HG03565 (cell line): Measurements from ENCODE around the gene CSTA.

ENCODE experiments used
- ATAC-seq: cut with Tn5 transposase; IDR thresholded peaks from one replicate; pipeline ENCODE4 v1.9.1; 2021; ENCODE audit warnings: mild to moderate bottlenecking, moderate library complexity; ENCODE audit not compliant: unreplicated experiment

The CSTA gene

GRCh38 chr3:122374034-122374433 lies 49.0 kb downstream of the CSTA start:
- ATAC-seq = no peak

- no peak for ATAC-seq
Observed at GRCh38 chr3:122377975-122378374, 52.9 kb downstream of the CSTA start.

GRCh38 chr3:122382888-122383666 lies 58.0 kb downstream of the CSTA start, which contains the start of gene MIX23:
Gene MIX23 (minus strand): TSS chr3:122383231. CDS start chr3:122383224, 7 bp downstream.
- ATAC-seq = peak; percentile 31

DNA sequence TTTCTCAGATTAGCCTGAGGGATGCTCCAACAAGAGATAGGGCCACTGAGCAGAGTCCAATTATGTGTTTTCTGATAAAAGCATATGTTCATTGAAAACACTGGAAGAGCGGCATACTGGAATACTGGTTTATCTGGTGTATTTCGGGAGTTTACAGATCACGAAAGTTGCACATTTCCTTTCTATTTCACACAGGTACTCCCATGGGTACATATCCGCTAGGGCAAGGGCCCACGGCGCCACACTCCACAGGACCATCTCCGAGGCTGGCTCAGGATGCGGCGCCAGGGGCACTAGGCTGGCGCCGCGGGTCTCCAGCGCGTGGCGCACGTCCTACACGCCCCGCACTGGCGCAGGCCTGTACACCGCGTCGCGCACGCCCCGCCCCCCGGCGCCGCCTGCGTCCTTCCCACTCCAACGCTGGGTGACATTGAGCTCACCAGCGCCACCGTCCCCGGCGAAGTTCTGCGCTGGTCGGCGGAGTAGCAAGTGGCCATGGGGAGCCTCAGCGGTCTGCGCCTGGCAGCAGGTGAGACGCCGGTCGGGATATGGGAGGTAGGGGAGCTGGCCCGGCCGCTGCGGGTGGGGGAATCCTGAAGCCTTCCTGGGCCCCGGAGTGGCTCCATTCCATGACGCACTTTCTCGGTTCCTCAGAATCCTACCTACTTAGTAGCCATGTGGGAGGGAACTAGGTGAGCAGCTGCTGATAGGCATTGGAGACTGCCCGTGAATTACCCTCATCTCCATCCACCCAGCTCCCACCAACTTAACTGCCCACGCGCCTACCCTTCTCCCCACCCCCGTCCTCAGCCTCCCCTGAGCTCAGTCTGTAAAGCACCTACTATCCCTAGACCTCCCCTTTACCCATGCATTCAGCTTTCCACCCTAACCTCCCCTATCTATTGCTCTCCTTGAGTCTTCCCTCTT lies 59.0 kb downstream of the CSTA start, which contains the start of gene FAM162A:
Gene FAM162A (plus strand): TSS at position 412 of the 927 bp plus-strand sequence. CDS start 84 bp downstream, at position 496.
- ATAC-seq = peak; percentile 90

- no peak for ATAC-seq
Observed at GRCh38 chr3:122387709-122388108, 62.7 kb downstream of the CSTA start.

GRCh38 chr3:122389197-122389596 lies 64.1 kb downstream of the CSTA start:
- ATAC-seq = no peak

DNA sequence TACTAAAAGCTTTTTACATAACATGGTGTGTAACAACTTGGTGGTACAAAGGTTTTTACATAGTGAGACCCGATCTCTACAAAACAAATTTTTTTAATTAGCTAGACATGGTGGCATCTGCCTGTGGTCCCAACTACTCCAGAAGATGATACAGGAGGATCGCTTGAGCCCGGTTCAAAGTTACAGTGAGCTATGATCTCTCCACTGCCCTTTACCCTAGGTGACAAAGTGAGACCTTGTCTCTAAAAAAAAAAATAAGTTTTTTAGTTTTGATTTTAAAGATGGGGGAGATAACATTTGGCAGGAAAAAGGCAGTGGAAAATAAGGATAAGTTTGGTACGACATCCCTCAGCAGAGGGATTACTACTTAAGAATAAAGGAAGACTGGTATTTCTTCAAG lies 64.8 kb downstream of the CSTA start:
- no peak for ATAC-seq

- ATAC-seq = no peak
Observed at GRCh38 chr3:122390665-122391064, 65.6 kb downstream of the CSTA start.
